ENCODE data around the gene TAOK2.

DNA sequence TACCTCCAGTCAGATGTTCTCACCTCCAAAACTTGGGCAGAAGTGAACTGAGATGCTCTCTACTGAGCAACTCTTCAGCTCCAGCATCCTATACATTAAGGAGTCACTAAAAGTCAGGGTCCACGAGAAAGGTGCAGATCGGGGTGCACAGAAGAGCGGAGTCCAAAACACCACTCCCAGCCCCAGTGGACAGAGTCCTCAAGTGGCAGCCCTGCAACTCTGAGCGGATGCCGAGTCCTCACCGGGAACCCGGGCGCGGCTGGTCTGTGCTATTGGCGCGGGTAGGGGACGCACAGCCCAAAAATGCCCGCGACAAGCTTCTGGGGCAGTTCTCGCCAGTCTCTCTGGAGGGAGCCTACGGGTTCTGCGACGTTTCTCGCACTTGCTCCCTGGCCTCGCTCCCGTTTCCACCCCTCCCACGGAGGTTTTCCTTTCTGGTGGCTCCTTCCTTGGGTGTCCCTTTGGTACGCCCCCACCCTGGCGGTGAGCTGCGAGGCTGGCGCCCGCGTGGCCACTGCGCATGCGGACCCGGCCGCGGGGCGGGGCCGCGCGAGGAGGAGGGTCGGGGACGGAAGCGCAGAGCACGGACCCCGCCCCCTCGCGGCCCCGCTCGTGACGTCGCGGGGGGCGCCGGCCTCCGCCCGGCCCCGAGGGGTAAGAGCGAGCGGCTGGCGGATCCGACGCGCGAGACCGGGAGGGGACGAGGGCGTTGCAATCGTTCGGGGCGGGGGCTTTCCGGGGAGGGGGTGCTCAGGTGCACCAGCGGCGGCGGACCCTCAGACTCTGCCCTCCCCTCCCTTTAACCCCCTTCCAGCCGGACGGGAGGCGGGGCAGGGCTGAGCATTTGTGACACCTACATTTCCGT is 12.0 kb upstream of the TAOK2 start, which contains the start of gene TMEM219:
- TF ChIP-seq POLR2AphosphoS5 (IDR thresholded peaks at IDR 0.05; ENCODE audit: low read depth, low read length) (peak; percentile 52; the same call in 1 of the 2 replicates), POLR2A (IDR thresholded peaks at IDR 0.05; ENCODE audit: low read depth, low read length) (peak; percentile 73; the same call in 1 of the 2 replicates)

Measured in GM12892 (cell line).